Mesenteric fat pad (tissue), 1 donor: ENCODE data around the gene STPG4. TPM values are rescaled to one million over a fixed set of nuclear protein-coding genes. Genes with fewer than 3 reads are reported as not detected.
"Not testable (repeated sequence)": the region's sequence is repeated elsewhere in the genome, so short reads cannot be mapped to it uniquely, and the experiment has no call there.

Source experiments
- DNase-seq: peaks from one replicate; pipeline ENCODE4 v3.0.0-alpha.2; 2020; ENCODE audit warnings: low spot score
- total RNA-seq: library from RNA; stranded (reverse); fragmentation: NEBNext Ultra II Directional; extraction: Animal tissue kit (Norgen Biotek cat#: 25700); gene quantifications from one replicate; pipeline ENCODE4 v1.2.1, GENCODE V29; 2021
- donor health status: DM: yes; HTN: yes; CAD: no.

The STPG4 gene
- total RNA-seq, 1 donor from 2014 or later, result not detected

DNA sequence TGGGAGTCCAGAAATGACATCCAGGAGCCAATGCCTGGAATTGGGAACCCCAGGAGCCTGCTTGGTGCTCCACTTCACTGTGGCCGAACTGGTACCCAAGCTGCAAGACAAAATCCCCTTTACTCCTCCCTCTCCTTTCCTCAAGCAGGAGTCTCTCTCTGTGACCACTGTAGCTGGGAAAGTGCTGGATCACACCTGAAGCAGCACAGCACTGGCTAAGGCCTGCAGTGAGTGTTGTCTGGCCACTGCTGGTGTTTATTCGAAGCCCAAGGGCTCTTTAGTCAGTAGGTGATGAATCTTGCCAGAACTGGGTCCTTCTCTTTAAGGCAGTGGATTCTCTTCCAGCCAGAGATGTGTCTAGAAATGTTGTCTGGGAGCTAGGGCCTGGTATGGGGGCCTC lies 26.4 kb downstream of the STPG4 start:
- DNase-seq, result no peak

DNA sequence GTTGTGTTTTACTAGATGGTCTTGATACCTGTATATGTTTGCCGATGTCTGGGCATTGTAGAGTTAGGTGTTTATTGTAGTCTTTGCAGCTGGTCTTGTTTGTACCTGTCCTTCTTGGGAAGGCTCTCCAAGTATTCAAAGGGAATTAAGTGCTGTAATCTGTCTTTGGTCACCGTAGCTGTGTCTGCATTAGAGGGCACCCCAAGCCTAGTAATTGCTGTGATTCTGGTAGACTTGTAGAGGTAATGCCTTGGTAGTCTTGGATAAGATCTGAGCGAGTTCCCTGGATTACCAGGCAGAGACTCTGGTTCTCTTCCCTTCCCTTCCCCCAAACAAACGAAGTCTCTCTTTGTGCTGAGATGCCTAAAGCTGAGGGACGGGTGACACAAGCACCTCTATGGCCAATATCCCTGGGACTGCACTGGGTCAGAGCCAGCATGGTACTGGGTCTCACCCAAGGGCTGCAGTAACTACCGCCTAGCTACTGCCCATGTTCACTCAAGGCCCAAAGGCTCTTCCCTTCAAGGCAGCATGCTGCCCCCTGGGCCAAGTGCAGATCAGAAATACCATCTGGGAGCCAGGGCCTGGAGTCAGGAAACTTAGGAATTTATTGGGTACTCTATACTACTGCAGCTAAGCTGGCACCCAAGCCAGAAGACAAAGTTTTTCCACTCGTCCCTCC lies 27.1 kb downstream of the STPG4 start:
- no peak for DNase-seq

DNA sequence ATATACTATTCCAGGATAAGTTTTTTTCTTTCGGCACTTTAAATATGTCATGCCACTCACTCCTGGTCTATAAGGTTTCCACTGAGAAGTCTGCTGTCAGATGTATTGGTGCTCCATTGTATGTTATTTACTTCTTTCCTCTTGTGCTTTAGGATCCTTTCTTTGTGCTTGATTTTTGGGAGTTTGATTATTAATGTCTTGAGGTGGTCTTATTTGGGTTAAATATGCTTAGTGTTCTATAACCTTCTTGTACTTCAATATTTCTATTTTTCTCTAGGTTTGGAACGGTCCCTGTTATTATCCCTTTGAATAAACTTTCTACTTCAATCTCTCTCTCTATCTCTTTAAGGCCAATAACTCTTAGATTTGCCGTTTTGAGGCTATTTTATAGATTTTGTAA lies 28.3 kb downstream of the STPG4 start:
- no peak for DNase-seq

DNA sequence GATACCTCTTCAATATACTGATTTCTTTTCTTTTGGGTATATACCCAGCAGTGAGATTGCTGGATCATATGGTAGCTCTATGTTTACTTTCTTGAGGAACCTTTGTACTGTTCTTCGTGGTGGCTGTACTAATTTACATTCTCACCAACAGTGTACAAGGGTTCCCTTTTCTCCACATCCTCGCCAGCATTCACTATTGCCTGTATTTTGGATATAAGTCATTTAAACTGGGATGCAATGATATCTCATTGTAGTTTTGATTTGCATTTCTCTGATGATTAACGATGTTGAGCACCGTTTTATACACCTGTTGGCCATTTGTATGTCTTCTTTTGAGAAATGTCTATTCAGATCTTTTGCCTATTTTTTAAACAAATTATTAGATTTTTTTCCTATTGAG lies 30.4 kb downstream of the STPG4 start:
- not testable (repeated sequence) for DNase-seq

DNA sequence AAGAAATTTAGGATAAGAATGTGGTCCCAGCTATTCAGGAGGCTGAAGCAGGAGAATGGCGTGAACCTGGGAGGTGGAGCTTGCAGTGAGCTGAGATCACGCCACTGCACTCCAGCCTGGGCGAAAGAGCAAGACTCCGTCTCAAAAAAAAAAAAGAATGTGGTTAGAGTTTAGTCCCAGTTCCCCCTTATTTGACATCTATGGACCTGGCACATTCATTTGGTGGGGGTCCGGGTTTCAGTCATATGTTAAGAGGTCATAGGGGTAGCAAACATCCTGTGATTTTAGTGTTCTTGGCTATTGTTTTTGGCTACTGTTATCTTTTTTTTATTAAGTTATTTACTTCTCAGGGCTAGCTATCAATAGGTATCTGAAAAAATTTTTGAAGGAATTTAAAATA lies 34.7 kb downstream of the STPG4 start:
- not testable (repeated sequence) for DNase-seq

DNA sequence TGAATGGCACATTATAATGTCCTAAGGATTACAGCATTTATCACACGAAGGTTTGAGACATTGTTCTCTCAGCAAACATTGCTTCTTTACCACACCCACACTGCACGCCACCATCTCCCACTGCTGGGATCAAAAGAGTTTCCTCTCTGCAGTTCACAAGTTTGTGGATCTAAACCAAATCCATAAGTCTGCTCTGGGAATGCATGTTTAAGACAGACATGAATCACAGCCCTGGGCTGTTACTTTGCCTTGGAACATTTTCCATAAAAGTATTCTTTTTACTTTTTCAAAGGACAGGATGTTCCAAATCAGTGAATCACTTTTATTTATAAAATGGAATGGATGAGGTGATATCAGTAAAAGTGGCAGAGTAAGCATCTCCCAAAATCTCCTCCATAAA lies 36.1 kb downstream of the STPG4 start:
- no peak for DNase-seq

DNA sequence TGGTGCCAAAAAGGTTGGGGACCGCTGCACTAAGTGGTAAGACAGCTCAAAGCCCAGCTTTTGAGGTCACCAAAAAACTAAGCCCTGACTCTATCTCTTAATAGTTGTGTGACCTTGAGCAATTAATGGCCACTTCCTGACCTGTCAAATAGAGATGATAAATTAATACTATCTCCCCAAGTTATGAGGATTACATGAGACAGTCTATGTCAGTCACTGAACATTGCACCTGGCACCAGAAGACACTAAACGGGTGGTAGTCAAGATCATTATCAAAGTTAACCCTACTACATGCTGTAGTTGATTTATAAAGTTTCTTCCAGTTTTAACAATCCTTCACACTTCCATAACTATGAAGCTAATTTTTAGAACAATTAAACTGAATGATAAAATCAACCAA lies 36.5 kb downstream of the STPG4 start:
- DNase-seq, result no peak

DNA sequence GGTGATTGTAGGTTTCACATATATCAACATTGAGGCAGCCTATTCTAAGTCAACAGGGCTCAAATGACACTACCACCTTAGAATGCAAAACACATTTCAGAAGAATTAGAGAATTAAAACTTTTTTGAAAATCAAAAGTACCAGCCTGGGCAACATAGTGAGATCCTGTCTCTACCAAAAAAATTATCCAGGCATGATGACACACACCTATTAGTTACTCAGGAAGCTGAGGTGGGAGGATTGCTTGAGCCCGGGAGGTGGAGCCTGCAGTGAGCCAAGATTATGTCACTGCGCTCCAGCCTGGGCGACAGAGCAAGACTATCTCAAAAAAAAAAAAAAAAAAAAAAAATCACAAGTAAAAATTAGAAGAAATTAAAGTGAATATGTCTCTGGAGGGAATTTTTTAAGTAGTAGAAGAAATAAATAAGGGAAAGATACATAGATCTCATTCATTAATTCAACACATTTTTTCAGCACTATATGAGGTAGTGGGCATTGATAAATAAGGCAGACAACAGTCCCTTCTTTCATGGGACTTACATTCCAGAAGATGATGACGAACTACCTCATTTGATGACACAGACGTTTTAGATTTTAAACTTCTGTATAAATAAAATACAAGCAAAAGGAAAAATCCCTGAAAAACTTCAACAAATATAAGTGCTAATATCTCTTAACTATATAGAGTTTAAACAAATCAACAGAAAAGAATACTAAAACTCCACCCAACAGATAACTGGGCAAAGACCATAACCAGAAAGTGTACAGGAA lies 42.3 kb downstream of the STPG4 start:
- no peak for DNase-seq

DNA sequence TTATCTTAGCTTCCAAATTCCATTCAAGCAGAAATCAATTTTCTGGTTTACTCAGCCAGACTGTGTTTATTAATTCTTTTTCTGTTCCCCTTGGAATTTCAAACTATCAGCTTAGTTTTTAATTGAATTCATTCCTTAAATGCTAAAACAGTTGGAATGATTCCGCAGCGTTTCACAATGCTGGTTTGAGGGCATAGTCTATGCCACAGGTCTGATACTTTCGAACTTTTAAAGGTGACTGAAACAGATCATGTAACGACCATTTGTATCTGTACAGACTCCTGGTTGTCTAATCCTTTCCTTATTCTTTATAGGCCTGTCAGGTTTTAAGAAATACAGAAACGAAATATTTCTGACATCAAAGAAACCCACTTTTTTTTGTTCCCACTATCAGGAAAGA lies 45.4 kb downstream of the STPG4 start:
- no peak for DNase-seq

DNA sequence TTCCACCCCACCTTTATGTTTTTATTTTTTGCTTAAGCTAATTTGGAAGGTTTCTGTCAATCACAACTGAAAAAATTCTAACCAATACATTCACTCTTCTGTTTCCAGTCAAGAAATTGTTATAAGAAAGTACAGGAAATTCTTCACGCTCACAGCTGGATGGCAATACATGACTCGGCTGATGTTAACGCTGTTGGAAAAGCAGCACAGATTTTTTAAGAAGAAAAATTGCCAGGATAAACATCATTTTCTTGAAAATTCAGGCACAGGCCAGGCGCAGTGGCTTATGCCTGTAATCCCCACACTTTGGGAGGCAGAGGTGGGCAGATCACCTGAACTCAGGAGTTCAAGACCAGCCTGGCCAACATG lies 46.1 kb downstream of the STPG4 start:
- DNase-seq, result no peak

DNA sequence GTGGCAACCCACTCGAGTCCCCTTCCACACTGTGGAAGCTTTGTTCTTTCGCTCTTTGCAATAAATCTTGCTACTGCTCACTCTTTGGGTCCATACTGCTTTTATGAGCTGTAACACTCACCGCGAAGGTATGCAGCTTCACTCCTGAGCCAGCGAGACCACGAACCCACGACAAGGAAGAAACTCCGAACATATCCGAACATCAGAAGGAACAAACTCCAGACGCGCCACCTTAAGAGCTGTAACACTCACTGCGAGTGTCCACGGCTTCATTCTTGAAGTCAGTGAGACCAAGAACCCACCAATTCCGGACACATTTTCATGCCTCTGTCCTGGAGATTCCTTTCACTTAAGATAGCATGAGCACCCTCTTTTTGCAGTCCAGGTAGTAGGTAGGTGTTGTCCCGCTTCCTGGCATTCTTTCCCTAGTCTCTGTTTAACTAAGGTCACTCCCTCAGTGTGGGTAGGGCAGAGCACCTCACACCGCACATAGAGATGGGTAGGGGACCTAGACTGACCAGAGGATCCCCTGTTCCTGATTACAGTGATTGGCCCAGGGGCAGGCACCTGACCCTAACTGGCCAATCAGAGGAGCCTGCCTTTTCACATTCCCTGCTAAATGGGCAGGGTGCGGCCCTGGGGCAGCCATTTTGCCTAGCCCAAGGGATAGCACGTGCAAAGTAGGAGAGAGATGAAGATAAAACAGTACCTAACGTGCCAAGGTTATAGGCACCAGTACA lies 46.7 kb downstream of the STPG4 start:
- DNase-seq, result not testable (repeated sequence)

DNA sequence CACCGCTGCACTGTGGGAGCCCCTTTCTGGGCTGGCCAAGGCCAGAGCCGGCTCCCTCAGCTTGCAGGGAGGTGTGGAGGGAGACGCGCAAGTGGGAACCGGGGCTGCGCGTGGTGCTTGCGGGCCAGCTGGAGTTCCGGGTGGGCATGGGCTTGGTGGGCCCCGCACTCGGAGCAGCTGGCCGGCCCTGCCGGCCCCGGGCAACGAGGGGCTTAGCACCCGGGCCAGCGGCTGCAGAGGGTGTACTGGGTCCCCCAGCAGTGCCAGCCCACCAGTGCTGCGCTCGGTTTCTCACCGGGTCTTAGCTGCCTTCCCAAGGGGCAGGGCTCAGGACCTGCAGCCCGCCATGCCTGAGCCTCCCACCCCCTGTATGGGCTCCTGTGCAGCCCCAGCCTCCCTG lies 47.9 kb downstream of the STPG4 start:
- not testable (repeated sequence) for DNase-seq

DNA sequence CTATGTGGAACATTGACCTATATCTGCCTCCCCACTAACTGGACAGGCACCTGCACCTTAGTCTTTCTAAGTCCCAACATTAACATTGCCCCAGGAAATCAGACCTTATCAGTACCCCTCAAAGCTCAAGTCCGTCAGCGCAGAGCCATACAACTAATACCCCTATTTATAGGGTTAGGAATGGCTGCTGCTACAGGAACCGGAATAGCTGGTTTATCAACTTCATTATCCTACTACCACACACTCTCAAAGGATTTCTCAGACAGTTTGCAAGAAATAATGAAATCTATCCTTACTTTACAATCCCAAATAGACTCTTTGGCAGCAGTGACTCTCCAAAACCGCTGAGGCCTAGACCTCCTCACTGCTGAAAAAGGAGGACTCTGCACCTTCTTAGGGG lies 48.9 kb downstream of the STPG4 start:
- DNase-seq, result not testable (repeated sequence)

DNA sequence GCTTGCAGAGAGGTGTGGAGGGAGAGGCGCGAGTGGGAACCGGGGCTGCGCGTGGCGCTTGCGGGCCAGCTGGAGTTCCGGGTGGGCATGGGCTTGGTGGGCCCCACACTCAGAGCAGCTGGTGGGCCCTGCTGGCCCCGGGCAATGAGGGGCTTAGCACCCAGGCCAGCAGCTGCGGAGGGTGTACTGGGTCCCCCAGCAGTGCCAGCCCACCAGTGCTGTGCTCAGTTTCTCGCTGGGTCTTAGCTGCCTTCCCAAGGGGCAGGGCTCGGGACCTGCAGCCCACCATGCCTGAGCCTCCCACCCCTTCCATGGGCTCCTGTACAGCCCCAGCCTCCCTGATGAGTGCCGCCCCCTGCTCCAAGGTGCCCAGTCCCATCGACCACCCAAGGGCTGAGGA lies 55.4 kb downstream of the STPG4 start:
- DNase-seq, result peak; percentile 68

DNA sequence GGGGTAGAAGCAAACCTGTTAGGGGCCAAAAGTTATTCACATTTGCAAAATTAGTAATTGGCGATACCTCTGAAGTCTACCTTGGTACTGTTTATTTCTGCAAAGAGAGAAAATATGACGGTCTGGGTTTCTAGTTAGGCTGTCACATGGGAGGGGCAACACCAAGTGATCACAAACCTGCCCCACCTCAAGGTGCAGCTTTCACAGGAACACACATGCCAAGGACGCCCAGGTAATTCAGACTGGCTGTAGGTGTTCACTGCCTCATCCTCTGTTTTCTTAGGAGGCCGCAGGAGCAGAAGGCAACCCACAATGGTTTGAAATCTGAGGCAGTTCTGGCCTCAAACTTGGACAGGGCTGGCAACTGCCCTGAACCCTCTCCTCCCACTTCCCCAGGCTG lies 56.2 kb downstream of the STPG4 start:
- DNase-seq, result no peak

DNA sequence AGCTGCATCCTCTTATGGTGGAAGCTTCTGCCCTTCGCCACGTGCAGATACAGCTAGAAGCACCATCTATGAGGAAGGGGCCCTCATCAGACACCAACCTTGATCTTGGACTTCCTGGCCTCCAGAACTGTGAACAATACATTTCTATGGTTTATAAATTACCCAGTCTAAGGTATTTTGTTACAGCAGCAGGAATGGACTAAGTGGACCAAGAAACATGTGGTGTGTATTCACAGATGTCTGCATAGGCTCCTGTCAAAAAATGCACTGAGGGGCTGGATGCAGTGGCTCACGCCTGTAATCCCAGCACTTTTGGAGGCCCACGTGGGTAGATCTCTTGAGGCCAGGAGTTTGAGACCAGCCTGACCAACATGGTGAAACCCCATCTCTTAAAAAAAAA lies 57.5 kb downstream of the STPG4 start:
- peak; percentile 55 for DNase-seq

DNA sequence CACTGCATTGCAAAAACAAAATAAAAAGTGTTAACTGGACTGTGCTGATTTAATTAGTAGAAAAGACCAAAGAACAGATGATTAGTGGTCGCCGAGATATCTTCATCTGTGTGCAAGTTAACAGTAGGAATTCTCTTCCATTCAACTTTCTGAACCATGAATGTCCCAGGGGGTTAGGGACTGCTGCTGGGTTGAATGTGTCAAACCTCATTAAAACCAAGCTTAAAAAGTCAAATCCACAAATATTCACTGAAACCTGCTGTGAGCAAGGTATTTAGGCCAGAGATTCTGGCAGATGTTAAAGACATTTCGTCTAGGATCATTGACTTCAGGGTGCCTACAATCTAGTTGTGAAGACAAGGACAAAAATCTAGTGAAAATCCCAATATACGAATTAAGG lies 58.7 kb downstream of the STPG4 start:
- no peak for DNase-seq

DNA sequence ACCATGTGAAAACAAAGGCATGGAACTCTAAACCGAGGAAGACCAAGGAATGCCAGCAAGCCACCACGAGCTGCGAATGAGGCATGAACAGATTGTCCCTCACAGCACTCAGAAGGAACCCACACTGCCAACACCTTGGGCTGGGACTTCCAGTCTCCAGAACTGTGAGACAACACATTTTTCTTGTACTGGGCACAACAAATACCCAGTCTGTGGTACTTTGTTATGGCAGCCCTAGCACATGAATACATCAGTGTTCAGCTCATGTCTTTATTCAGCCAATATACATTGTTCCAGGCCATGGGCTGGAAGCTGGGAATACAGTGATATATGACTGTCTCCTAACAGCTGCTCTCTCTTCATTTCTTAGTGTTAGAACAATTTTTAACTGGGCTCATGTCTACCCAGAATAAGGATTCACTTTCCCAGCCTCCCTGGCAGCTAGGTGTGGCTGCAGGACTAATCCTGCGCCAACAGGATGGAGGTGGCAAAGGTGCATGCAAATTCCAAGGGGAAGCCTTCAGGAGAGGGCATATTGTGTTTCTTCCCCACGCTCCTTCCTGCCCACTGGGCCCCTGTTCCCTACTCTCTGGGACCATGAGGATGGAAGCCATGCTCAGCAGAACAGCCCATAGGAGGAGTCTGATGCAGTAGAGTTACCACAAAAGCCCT lies 59.6 kb downstream of the STPG4 start:
- peak; percentile 75 for DNase-seq

DNA sequence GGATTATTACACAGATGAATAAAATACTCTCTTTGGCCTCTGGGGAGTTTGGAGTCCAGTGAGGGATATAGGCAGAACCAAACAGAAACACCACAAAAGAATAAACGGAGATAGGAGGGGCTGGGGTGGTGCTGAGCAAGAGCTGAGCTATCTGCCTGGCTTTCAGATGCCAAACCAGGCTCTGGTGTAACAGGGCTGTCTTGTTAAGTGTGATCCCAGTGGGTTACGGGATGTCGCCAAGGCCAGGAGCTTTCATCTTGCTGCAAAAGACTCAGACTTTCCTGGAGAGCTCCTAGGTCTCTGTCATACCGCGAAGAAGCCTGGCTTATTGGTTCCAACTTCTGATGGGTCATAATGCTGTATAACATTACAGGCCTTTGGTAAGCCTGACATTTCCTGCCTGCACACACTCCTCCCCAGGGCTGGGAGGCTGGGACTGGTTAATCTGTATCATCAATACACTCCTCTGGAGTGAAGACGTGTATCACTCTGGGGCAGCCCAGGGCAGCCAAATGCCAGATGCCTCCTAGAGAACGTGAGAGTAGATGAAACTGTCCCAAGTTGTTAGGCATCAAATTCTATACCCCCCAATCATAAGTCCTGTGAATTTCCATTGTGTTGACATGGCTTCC lies 60.5 kb downstream of the STPG4 start:
- DNase-seq, result peak; percentile 51

DNA sequence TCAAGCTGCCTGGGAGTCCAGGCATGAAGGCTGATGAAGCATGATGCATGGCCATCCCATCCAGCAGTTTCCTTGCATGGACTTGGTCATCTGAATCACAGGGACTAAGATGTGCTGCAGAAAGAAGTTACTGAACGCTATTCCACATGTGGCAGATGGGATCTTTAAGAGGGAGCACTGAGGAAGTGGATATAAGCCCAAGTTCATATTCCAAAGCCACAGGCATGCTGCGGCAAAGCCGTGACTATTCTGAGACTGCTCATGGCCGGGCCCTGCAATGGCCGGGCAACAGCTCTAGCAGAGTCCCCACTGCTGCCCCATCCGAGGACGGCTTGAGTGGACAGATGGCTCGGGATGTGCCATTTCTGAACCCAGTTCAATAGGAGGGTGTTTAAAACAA lies 61.5 kb downstream of the STPG4 start:
- DNase-seq, result peak; percentile 75

DNA sequence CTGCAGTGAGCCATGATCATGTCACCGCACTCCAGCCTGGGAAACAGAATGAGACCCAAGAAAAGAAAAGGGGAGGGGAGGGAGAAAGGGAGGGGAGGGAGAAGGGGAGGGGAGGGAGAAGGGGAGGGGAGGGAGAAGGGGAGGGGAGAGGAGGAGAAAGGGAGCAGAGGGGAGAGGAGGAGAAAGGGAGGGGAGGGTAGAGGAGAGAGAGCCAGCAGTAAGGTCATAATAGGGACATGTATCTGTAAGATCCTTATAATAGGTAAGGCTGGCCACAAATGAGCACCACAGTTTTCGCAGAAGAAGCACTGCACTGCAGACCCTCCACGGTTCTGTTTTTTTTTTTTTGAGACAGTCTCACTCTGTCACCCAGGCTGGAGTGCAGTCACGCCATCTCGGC lies 62.6 kb downstream of the STPG4 start:
- no peak for DNase-seq
